ENCODE results near the gene FAM20C.

Gene FAM20C

GRCh38 chr7:245574-246295, 53.4 kb downstream of the FAM20C start:
- no peak for DNase-seq (ENCODE audit: low read depth)
- H3K4me3 ChIP-seq (ENCODE audit: low read depth, low read length) = no peak overlapping the region
- in situ Hi-C loops (cut with HindIII; ENCODE audit: low sequenced_read_pairs) = no loop called here
- TF ChIP-seq CTCF (IDR thresholded peaks at IDR 0.05; ENCODE audit: low read depth, low read length, missing control alignments) = no peak

- in situ Hi-C loops (cut with HindIII; ENCODE audit: low sequenced_read_pairs) = no loop called here
- DNase-seq (ENCODE audit: low read depth) = no peak
- H3K4me3 ChIP-seq (ENCODE audit: low read depth, low read length) = no peak overlapping the region
- TF ChIP-seq CTCF (IDR thresholded peaks at IDR 0.05; ENCODE audit: low read depth, low read length, missing control alignments) = no peak
Observed at GRCh38 chr7:246451-246850, 54.1 kb downstream of the FAM20C start.

- no peak overlapping the region for H3K4me3 ChIP-seq (ENCODE audit: low read depth, low read length)
- TF ChIP-seq CTCF (IDR thresholded peaks at IDR 0.05; ENCODE audit: low read depth, low read length, missing control alignments) = no peak
- no peak for DNase-seq (ENCODE audit: low read depth)
- in situ Hi-C loops (cut with HindIII; ENCODE audit: low sequenced_read_pairs) = no loop called here
Observed at GRCh38 chr7:247181-247580, 54.8 kb downstream of the FAM20C start.

- no peak for TF ChIP-seq CTCF (IDR thresholded peaks at IDR 0.05; ENCODE audit: low read depth, low read length, missing control alignments)
- H3K4me3 ChIP-seq (ENCODE audit: low read depth, low read length) = no peak overlapping the region
- DNase-seq (ENCODE audit: low read depth) = no peak
- in situ Hi-C loops (cut with HindIII; ENCODE audit: low sequenced_read_pairs) = no loop called here
Observed at GRCh38 chr7:247636-248035, 55.3 kb downstream of the FAM20C start.

- no peak for TF ChIP-seq CTCF (IDR thresholded peaks at IDR 0.05; ENCODE audit: low read depth, low read length, missing control alignments)
- in situ Hi-C loops (cut with HindIII; ENCODE audit: low sequenced_read_pairs) = no loop called here
- H3K4me3 ChIP-seq (ENCODE audit: low read depth, low read length) = no peak overlapping the region
- DNase-seq (ENCODE audit: low read depth) = no peak
Observed at GRCh38 chr7:248732-249435, 56.5 kb downstream of the FAM20C start.

- no peak for DNase-seq (ENCODE audit: low read depth)
- no peak for TF ChIP-seq CTCF (IDR thresholded peaks at IDR 0.05; ENCODE audit: low read depth, low read length, missing control alignments)
- in situ Hi-C loops (cut with HindIII; ENCODE audit: low sequenced_read_pairs) = no loop called here
- no peak overlapping the region for H3K4me3 ChIP-seq (ENCODE audit: low read depth, low read length)
Observed at GRCh38 chr7:249989-250388, 57.6 kb downstream of the FAM20C start.
